Activated gamma-delta T cell (primary cell): ENCODE data around the gene RNF220.

Source experiments
- DNase-seq: peaks from one replicate; lab custom pipeline; 2025; lab: John Stamatoyannopoulos, UW

The RNF220 gene

GRCh38 chr1:44406737-44407429, 1.8 kb downstream of the RNF220 start:
- DNase-seq, result no peak

GRCh38 chr1:44407430-44408211, 2.6 kb downstream of the RNF220 start:
- DNase-seq, result no peak

DNA sequence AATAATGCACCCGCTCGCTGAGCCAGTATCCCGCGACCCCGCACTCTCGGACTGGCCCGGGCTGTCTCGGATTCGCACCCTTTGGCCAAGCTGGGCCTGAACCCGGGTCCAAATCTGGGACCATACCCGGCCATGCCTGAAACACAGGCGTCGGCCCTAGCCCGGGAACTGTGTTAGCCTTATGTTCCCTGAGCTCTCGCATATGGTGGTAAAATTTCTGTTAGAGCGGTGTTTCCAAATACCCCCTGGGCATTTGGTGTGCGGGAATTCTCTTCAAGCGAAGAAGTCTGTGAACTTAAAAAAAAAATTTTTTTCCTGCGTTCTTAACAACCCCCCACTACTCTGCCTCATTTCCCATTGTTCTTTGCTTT, 3.1 kb downstream of the RNF220 start:
- DNase-seq, result no peak

DNA sequence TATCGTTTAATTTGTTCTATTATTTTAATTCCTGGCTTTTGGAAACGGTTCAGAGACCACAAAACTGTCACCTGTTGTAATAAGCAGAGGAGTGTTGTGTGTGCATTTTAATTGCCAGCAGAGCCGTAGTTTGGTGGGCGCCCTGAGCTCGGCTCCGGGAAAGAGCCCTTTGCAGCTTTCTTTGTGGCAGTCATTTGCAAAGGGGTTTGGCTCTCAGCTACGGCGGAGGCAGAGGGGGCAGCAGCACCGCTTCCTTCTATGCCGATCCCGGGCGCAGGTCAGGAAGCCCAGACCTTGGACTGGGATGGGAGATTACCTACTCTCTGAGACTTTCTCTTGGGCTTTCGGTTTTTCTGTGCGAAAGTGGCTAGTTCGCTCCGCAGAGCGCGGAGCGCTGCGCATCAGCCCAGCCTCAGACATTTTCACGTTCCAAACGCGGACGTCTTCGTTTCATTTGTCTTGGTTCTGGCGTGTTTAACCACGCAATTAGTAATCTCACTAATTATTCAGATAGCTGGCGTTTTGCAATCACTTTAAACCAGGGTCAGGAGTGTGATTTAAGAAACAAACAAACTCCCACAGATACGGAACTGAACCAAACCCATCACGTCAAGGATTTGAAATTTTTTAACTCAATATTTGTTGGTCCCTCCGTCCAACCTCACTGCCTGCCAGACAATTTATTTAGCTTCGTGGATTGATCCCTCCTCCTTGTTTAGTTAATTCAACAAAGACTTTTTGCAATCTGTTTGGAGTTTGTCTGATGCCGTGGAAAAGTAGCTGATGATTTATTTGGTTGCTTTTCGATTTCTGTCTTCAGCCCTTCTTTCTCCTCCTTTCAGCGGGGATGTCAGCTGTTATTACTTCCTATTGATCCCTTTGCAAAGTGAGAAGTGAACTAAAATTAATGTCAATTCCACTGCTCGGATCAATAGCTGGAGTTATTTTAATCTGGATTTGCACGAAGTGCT, 3.9 kb downstream of the RNF220 start:
- no peak for DNase-seq

DNA sequence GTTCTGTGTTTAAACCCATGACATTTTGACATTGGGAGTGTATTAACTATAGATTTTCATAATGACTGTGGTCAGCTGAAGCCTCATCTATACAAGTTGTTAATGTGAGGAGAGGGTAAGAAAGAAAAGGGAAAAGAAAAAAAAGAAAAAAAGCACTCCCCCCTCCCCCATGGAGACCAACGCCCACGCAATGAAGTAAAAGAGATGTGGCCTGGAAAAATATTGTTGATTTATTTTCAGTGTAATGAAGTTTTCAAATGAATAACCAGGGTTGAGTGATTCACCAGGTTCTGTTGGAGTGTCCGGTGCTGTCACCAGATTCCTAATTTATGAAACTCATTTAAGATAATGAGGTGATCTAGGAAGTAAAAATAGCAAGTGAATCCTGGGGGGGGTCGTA, 4.7 kb downstream of the RNF220 start:
- DNase-seq, result no peak

GRCh38 chr1:44411861-44412260, 6.8 kb downstream of the RNF220 start:
- no peak for DNase-seq

DNA sequence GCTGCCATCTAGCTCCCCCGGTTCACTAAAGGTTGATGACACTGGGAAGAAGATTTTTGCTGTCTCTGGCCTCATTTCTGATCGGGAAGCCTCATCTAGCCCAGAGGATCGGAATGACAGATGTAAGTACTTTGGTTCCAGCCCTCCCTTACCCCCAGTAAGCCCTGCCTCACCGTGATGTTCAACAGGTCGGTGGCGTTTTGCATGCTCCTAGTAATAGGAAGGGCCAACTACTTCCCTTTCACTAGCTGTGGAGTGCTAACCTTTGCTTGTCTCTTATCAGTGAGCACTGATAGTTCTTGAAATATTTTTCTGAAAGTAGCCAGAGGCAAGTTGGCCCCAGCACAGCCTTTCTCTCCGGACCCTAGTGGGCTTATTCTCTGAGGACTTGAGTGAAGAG, 7.5 kb downstream of the RNF220 start:
- DNase-seq, result no peak

DNA sequence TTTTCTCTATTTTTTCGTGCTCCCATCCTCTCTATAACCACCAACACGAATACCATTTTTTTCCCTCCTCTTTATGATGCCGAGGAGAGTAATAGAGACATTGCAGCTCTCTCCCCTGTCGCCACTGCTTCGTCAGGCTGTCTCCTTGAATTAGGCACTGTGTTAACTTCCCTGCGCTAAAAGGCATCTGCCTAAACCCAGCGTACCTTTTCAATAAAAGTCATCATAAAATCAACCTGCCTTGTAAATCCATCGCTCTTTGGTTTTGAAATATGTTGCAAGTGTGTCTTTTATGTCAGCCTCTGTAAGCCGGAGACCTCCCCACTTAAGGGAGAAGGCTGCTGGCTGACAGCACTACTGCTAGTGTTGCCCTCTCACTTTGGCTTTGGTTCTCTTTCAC, 8.7 kb downstream of the RNF220 start:
- DNase-seq, result no peak

DNA sequence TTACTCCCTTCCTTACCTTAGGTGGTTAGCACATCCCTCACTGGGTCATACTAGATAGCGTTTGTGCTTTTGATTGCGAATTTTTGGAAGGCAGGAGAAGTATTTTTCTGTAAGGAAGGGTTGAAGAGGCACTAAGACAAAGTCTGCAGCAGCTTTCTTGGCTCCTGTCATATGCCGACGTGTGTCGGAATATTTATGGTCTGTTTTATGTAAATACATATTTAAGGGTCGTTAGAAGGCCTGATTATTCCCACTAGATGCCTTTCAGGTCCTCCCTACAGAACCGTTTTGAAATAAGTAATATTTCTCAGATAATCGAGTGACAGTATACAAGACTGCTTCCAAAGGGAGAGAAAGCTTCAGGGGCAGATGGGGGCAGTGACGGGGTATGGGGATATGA, 10.0 kb downstream of the RNF220 start:
- DNase-seq, result no peak

DNA sequence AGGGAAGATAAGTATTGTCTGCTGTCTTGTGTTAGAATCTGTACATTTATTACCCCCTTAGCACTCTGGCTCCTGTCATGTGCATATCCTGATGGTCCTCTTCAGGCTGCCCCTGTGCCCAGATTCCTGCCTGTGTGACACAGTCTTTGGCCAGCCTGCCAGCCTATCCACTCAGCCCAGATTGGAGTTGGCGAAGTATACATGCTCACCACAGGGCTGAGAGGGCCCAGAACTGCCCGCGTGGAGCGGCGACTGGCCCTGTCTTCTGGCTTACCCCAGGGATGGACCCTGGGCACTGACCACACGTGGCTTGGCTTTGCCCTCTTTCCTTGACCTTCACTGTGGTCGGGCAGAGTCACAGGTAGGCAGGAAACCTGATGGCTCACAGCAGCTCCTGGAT, 11.4 kb downstream of the RNF220 start:
- no peak for DNase-seq

GRCh38 chr1:44417351-44418021, 12.4 kb downstream of the RNF220 start:
- no peak for DNase-seq

DNA sequence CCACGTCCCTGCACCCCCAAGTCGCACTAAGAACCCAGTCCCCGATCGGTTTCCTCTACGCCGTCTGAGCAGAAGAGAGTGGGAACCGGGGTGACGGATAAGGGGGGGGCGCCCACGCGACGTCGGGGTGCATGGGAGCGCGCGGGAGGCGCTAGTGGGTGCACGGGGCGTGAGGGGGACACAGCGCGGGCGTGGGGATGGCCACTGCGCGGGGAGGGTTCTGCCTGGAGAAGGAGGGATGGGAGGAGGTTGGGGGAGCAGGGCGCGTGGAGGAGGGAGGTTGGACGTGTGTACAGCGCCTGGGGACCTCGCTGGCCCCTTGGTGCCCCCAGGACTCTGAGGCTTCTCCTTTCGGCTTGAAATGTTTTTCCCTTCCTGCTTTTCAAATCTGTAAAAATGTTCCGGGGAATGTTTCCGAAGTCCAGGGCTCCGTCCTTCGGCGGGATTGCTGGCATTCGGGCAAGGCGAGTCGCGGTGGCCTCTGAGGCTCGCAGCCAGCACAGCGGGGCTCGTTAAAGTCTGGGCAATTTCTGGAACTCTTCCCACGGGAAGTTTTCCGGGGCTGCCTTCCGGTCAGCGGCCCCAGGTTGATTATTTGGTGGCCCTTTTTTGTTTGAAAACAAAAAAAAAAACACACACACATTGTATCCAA, 13.1 kb downstream of the RNF220 start:
- no peak for DNase-seq

DNA sequence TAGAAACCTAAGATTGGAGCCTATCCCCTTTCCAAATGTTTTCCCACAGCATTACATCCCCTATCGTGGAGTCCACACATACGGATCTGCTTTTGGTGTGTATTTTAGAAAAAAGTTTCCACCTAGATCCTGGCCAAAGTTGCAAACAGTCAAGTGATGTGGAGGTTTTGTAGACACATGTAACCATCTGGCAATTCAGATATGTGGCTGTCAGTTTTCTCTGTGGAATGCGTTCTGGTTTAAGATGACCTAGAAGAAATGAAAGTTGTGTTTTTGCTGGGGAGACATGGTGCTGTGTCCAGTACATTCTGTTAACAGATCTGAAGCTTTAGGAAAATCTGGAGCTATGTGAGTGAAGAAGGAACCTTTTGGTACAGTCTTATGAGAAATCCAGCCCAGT, 14.8 kb downstream of the RNF220 start:
- no peak for DNase-seq

GRCh38 chr1:44420535-44420934, 15.5 kb downstream of the RNF220 start:
- DNase-seq, result no peak

- DNase-seq, result no peak
Observed at GRCh38 chr1:44421446-44421884, 16.4 kb downstream of the RNF220 start.

DNA sequence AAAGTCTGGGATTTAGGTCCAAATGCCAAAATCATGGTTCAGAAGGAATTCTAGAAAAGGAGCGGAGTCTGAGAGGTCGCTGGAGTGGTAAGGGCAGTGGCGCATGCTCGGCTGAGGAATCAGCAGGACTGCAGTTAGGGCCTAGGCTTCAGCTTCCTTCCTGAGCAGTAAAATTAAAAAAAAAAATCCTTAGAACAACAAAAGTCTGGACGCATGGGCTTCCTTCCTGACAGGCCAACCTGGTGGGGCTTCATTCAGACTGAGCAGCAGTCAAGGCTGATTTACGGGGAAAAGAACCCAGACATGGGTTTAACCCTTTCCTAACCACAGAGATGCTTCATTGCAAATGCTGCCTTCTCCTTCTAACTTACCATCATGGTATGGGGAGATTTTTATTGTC, 17.1 kb downstream of the RNF220 start:
- no peak for DNase-seq

- DNase-seq, result no peak
Observed at GRCh38 chr1:44423591-44424537, 18.8 kb downstream of the RNF220 start.

- DNase-seq, result no peak
Observed at GRCh38 chr1:44424747-44425146, 19.7 kb downstream of the RNF220 start.

DNA sequence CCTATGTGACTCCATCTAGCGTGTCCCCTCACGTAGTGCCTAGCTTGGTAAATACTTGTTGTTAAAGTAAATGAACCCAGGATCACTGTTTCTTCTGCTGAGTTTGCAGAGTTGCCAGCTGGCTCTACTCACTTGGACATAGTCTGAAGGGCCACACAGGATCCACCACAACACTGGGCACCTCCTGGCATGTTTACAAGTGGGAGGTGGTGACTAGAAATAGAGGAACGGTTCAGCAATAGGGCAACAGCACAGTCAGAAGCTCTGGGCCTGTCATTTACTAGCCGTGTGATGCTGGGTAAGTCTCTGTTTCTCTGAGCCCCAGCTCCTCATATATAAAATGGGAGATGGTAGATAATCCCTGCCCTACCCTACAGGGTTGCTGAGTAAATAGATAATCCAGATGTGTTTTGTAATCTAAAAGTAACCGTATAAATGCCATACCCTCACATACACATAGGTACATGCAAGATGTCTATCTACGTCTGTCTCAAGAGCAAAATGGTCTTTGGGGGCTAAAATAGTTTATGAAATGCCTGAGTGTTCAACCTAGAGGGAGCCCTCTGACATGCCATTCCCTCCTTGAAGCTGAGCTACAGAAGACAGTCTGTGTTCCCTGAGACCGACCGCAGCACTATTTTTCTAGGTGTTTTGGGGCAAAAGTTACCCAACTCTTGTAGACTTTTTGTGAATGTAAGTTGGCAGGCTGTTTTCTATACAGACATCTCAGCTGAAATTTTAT, 20.5 kb downstream of the RNF220 start:
- DNase-seq, result no peak
